Central memory CD8-positive, alpha-beta T cell (primary cell): ENCODE data around the gene JAG2.

Experiments
- ATAC-seq: fragments of 150-1000 bp; cut with Tn5 transposase; replicated peaks from 2 replicates; pipeline ENCODE4 v1.10.0; 2022; ENCODE audit warnings: mild to moderate bottlenecking, moderate FRiP score, moderate number of reproducible peaks; ENCODE audit not compliant: poor library complexity, severe bottlenecking; ENCODE audit errors: extremely low read depth
- DNase-seq, 2 donors: peaks; one replicate each; pipeline ENCODE4 v3.0.0; 2021; ENCODE audit warnings: low spot score in 2 of 2
- H3K27ac Mint-ChIP-seq: one replicate; pipeline ENCODE4 v1.8.0; 2022; ENCODE audit warnings: low read depth, mild to moderate bottlenecking, moderate library complexity, mixed read lengths
- H3K27me3 Mint-ChIP-seq: one replicate; pipeline ENCODE4 v1.8.0; 2022; ENCODE audit warnings: mixed read lengths
- H3K36me3 Mint-ChIP-seq: one replicate; pipeline ENCODE4 v1.8.0; 2022; ENCODE audit warnings: mild to moderate bottlenecking, moderate library complexity, mixed read lengths; ENCODE audit not compliant: insufficient read depth
- H3K4me1 Mint-ChIP-seq: one replicate; pipeline ENCODE4 v1.8.0; 2022; ENCODE audit warnings: mixed read lengths
- H3K4me3 Mint-ChIP-seq: one replicate; pipeline ENCODE4 v1.8.0; 2022; ENCODE audit warnings: mild to moderate bottlenecking, moderate library complexity, mixed read lengths
- H3K9me3 Mint-ChIP-seq: one replicate; pipeline ENCODE4 v1.8.0; 2022; ENCODE audit warnings: mixed read lengths

The JAG2 gene

GRCh38 chr14:105140581-105140980, 28.0 kb downstream of the JAG2 start:
- Mint-ChIP-seq H3K27ac (no peak overlapping the region), H3K4me3 (no peak overlapping the region), H3K4me1 (no peaks in the 10 kb centered on the region), H3K27me3 (no peaks in the 10 kb centered on the region), H3K36me3 (peaks cover 1% of the 10 kb centered on the region), H3K9me3 (peaks cover 6% of the 10 kb centered on the region)
- ATAC-seq (no peak), DNase-seq (no peak)

- DNase-seq: no peak
Measured at GRCh38 chr14:105139831-105140239, 28.7 kb downstream of the JAG2 start.

GRCh38 chr14:105139212-105139825, 29.3 kb downstream of the JAG2 start:
- no peaks in the 10 kb centered on the region for H3K4me1 Mint-ChIP-seq
- peaks cover 6% of the 10 kb centered on the region for H3K9me3 Mint-ChIP-seq
- ATAC-seq: no peak
- peaks cover 1% of the 10 kb centered on the region for H3K36me3 Mint-ChIP-seq
- no peak for DNase-seq
- H3K4me3 Mint-ChIP-seq: no peak overlapping the region
- no peak overlapping the region for H3K27ac Mint-ChIP-seq
- peaks cover 9% of the 10 kb centered on the region for H3K27me3 Mint-ChIP-seq

More at GRCh38 chr14:105139831-105140239, 28.7 kb downstream of the JAG2 start:
- no peaks in the 10 kb centered on the region for H3K4me1 Mint-ChIP-seq
- ATAC-seq: no peak
- no peak overlapping the region for H3K27ac Mint-ChIP-seq
- peaks cover 1% of the 10 kb centered on the region for H3K36me3 Mint-ChIP-seq
- H3K4me3 Mint-ChIP-seq: no peak overlapping the region
- peaks cover 6% of the 10 kb centered on the region for H3K9me3 Mint-ChIP-seq
- peaks cover 4% of the 10 kb centered on the region for H3K27me3 Mint-ChIP-seq

GRCh38 chr14:105138551-105139111, 29.9 kb downstream of the JAG2 start:
- no peak for ATAC-seq
- H3K9me3 Mint-ChIP-seq: peaks cover 6% of the 10 kb centered on the region
- DNase-seq: no peak
- H3K27ac Mint-ChIP-seq: no peak overlapping the region
- H3K36me3 Mint-ChIP-seq: peaks cover 1% of the 10 kb centered on the region
- H3K4me1 Mint-ChIP-seq: no peaks in the 10 kb centered on the region
- no peak overlapping the region for H3K4me3 Mint-ChIP-seq
- peaks cover 11% of the 10 kb centered on the region for H3K27me3 Mint-ChIP-seq

- no peak overlapping the region for H3K4me3 Mint-ChIP-seq
- ATAC-seq: no peak
- H3K9me3 Mint-ChIP-seq: peaks cover 11% of the 10 kb centered on the region
- H3K36me3 Mint-ChIP-seq: peaks cover 1% of the 10 kb centered on the region
- no peak for DNase-seq
- H3K27ac Mint-ChIP-seq: no peak overlapping the region
- H3K27me3 Mint-ChIP-seq: peaks cover 17% of the 10 kb centered on the region
- H3K4me1 Mint-ChIP-seq: no peaks in the 10 kb centered on the region
Measured at GRCh38 chr14:105138021-105138541, 30.5 kb downstream of the JAG2 start.

- no peak overlapping the region for H3K27ac Mint-ChIP-seq
Measured at GRCh38 chr14:105137481-105138020, 31.0 kb downstream of the JAG2 start.

GRCh38 chr14:105136401-105137322, 31.9 kb downstream of the JAG2 start:
- H3K9me3 Mint-ChIP-seq: peaks cover 11% of the 10 kb centered on the region
- no peaks in the 10 kb centered on the region for H3K4me1 Mint-ChIP-seq
- no peak overlapping the region for H3K4me3 Mint-ChIP-seq
- H3K36me3 Mint-ChIP-seq: no peaks in the 10 kb centered on the region
- no peak overlapping the region for H3K27ac Mint-ChIP-seq
- DNase-seq (no peak), ATAC-seq (no peak)
- peaks cover 22% of the 10 kb centered on the region for H3K27me3 Mint-ChIP-seq

More at GRCh38 chr14:105137481-105138020, 31.0 kb downstream of the JAG2 start:
- H3K9me3 Mint-ChIP-seq: peaks cover 11% of the 10 kb centered on the region
- no peak for DNase-seq
- H3K4me3 Mint-ChIP-seq: no peak overlapping the region
- H3K27me3 Mint-ChIP-seq: peaks cover 22% of the 10 kb centered on the region
- no peak for ATAC-seq
- H3K4me1 Mint-ChIP-seq: no peaks in the 10 kb centered on the region
- peaks cover 1% of the 10 kb centered on the region for H3K36me3 Mint-ChIP-seq

GRCh38 chr14:105135700-105136395, 32.7 kb downstream of the JAG2 start:
- Mint-ChIP-seq H3K4me3 (no peak overlapping the region), H3K4me1 (no peaks in the 10 kb centered on the region), H3K9me3 (peaks cover 11% of the 10 kb centered on the region), H3K27me3 (peaks cover 22% of the 10 kb centered on the region), H3K36me3 (no peaks in the 10 kb centered on the region), H3K27ac (no peak overlapping the region)
- no peak for DNase-seq
- no peak for ATAC-seq

- no peaks in the 10 kb centered on the region for H3K36me3 Mint-ChIP-seq
Measured at GRCh38 chr14:105132921-105133654, 35.5 kb downstream of the JAG2 start.

GRCh38 chr14:105131241-105131640, 37.3 kb downstream of the JAG2 start:
- Mint-ChIP-seq H3K27ac (no peak overlapping the region), H3K27me3 (peaks cover 49% of the 10 kb centered on the region), H3K9me3 (peaks cover 6% of the 10 kb centered on the region), H3K36me3 (no peaks in the 10 kb centered on the region), H3K4me3 (no peak overlapping the region), H3K4me1 (no peaks in the 10 kb centered on the region)
- DNase-seq (no peak), ATAC-seq (no peak)

More at GRCh38 chr14:105132921-105133654, 35.5 kb downstream of the JAG2 start:
- no peak for ATAC-seq
- H3K4me1 Mint-ChIP-seq: no peaks in the 10 kb centered on the region
- peaks cover 6% of the 10 kb centered on the region for H3K9me3 Mint-ChIP-seq
- DNase-seq: no peak
- H3K27ac Mint-ChIP-seq: no peak overlapping the region
- H3K4me3 Mint-ChIP-seq: no peak overlapping the region
- peaks cover 31% of the 10 kb centered on the region for H3K27me3 Mint-ChIP-seq

- no peak overlapping the region for H3K4me3 Mint-ChIP-seq
- peaks cover under 1% of the 10 kb centered on the region for H3K9me3 Mint-ChIP-seq
- no peak overlapping the region for H3K27ac Mint-ChIP-seq
- ATAC-seq: no peak
- H3K27me3 Mint-ChIP-seq: peaks cover 64% of the 10 kb centered on the region
- no peaks in the 10 kb centered on the region for H3K36me3 Mint-ChIP-seq
- H3K4me1 Mint-ChIP-seq: peaks cover 6% of the 10 kb centered on the region
- DNase-seq: no peak
Measured at GRCh38 chr14:105128059-105128458, 40.5 kb downstream of the JAG2 start.
